WTC11 (cell line): ENCODE results near the gene FOXD1. TPM values are rescaled to one million over a fixed set of nuclear protein-coding genes. Genes with fewer than 3 reads are reported as not detected.

Source experiments
- ATAC-seq: fragments of 200-7000 bp; cut with Tn5 transposase; 2 replicates; pipeline ENCODE4 v1.10.0; 2021; ENCODE audit warnings: mild to moderate bottlenecking, moderate library complexity
- CTCF ChIA-PET: fragments of 300-600 bp; sonication (Branson Sonifier 250); formaldehyde crosslinking; loops from one replicate; lab custom pipeline; 2021; ENCODE audit warnings: antibody characterized with exemption; lab: Charles Lee
- POLR2A ChIA-PET: fragments of 350-600 bp; sonication (Branson Sonifier 250); formaldehyde crosslinking; loops from one replicate; lab custom pipeline; 2021; ENCODE audit warnings: antibody characterized with exemption; lab: Charles Lee
- DNase-seq: peaks from one replicate; pipeline ENCODE4 v3.0.0; 2021; ENCODE audit warnings: low spot score
- H3K27ac Mint-ChIP-seq: 2 replicates; pipeline ENCODE4 v1.8.0; 2021; ENCODE audit warnings: mixed read lengths
- H3K27me3 Mint-ChIP-seq: 2 replicates; pipeline ENCODE4 v1.8.0; 2021; ENCODE audit warnings: low read depth, mild to moderate bottlenecking, moderate library complexity, mixed read lengths
- H3K36me3 Mint-ChIP-seq: 2 replicates; pipeline ENCODE4 v1.8.0; 2021; ENCODE audit warnings: mixed read lengths
- H3K4me1 Mint-ChIP-seq: 2 replicates; pipeline ENCODE4 v1.8.0; 2022; ENCODE audit warnings: mixed read lengths
- H3K4me3 Mint-ChIP-seq: 2 replicates; pipeline ENCODE4 v1.8.0; 2021; ENCODE audit warnings: mild to moderate bottlenecking, moderate library complexity, mixed read lengths
- H3K9me3 Mint-ChIP-seq: 2 replicates; pipeline ENCODE4 v1.8.0; 2021; ENCODE audit warnings: mixed read lengths
- CDX4 ChIP-seq: fragments of 250-450 bp; sonication (Bioruptor Pico); IDR thresholded peaks from 2 replicates; pipeline ENCODE4 v1.9.0; 2021; ENCODE audit warnings: moderate library complexity, mild to moderate bottlenecking, inconsistent platforms, borderline replicate concordance
- CREM ChIP-seq: sonication (generic); formaldehyde crosslinking; IDR thresholded peaks from 2 replicates; pipeline ENCODE4 v1.8.1; 2022; ENCODE audit warnings: mild to moderate bottlenecking, missing genetic modification reagents, moderate library complexity
- FOXJ3 ChIP-seq: sonication (generic); formaldehyde crosslinking; IDR thresholded peaks from 2 replicates; pipeline ENCODE4 v1.9.0; 2021; ENCODE audit warnings: missing genetic modification reagents, mild to moderate bottlenecking, borderline replicate concordance
- GABPB1 ChIP-seq: sonication (generic); formaldehyde crosslinking; IDR thresholded peaks from 2 replicates; pipeline ENCODE4 v1.8.1; 2023; ENCODE audit warnings: mild to moderate bottlenecking, missing genetic modification reagents
- GTF2I ChIP-seq: fragments of 250-450 bp; sonication (Bioruptor Pico); conservative IDR thresholded peaks from 2 replicates; pipeline ENCODE4 v1.4.0; 2021; ENCODE audit warnings: mild to moderate bottlenecking
- MYBL2 ChIP-seq: sonication (generic); formaldehyde crosslinking; IDR thresholded peaks from 2 replicates; pipeline ENCODE4 v1.8.1; 2023; ENCODE audit warnings: mild to moderate bottlenecking, moderate library complexity, missing genetic modification reagents
- NFATC4 ChIP-seq: fragments of 250-450 bp; sonication (Bioruptor Pico); IDR thresholded peaks from 2 replicates; pipeline ENCODE4 v1.9.0; 2021; ENCODE audit warnings: mild to moderate bottlenecking
- PRRX2 ChIP-seq: fragments of 250-450 bp; sonication (Bioruptor Pico); IDR thresholded peaks from 2 replicates; pipeline ENCODE4 v1.8.0; 2021; ENCODE audit warnings: mild to moderate bottlenecking
- RELA ChIP-seq: sonication (generic); formaldehyde crosslinking; IDR thresholded peaks from 2 replicates; pipeline ENCODE4 v1.8.1; 2022; ENCODE audit warnings: missing genetic modification reagents, mild to moderate bottlenecking, borderline replicate concordance
- RORB ChIP-seq: fragments of 250-450 bp; sonication (Bioruptor Pico); IDR thresholded peaks from 2 replicates; pipeline ENCODE4 v1.9.0; 2021; ENCODE audit warnings: mild to moderate bottlenecking
- USF2 ChIP-seq: sonication (generic); formaldehyde crosslinking; IDR thresholded peaks from 2 replicates; pipeline ENCODE4 v1.8.1; 2023; ENCODE audit warnings: mild to moderate bottlenecking, missing genetic modification reagents, moderate library complexity
- ZBTB43 ChIP-seq: sonication (generic); formaldehyde crosslinking; IDR thresholded peaks from 2 replicates; pipeline ENCODE4 v1.8.1; 2023; ENCODE audit warnings: mild to moderate bottlenecking, missing genetic modification reagents
- ZMAT4 ChIP-seq: fragments of 250-450 bp; sonication (Bioruptor Pico); IDR thresholded peaks from 2 replicates; pipeline ENCODE4 v1.9.0; 2021; ENCODE audit warnings: mild to moderate bottlenecking
- ZNF121 ChIP-seq: sonication (generic); formaldehyde crosslinking; IDR thresholded peaks from 2 replicates; pipeline ENCODE4 v1.8.0; 2023; ENCODE audit warnings: missing genetic modification reagents
- ZNF232 ChIP-seq: sonication (generic); formaldehyde crosslinking; IDR thresholded peaks from 2 replicates; pipeline ENCODE4 v1.8.0; 2022; ENCODE audit warnings: mild to moderate bottlenecking, missing genetic modification reagents
- ZNF263 ChIP-seq: sonication (generic); formaldehyde crosslinking; IDR thresholded peaks from 2 replicates; pipeline ENCODE4 v1.8.1; 2022; ENCODE audit warnings: low read depth, mild to moderate bottlenecking, moderate library complexity, missing genetic modification reagents
- ZNF317 ChIP-seq: sonication (generic); formaldehyde crosslinking; IDR thresholded peaks from 2 replicates; pipeline ENCODE4 v1.8.1; 2023; ENCODE audit warnings: low read depth, mild to moderate bottlenecking, moderate library complexity, missing genetic modification reagents, borderline replicate concordance
- ZNF423 ChIP-seq: fragments of 250-450 bp; sonication (Bioruptor Pico); IDR thresholded peaks from 2 replicates; pipeline ENCODE4 v2.1.2; 2022; ENCODE audit warnings: mild to moderate bottlenecking, moderate library complexity
- total RNA-seq: library from RNA; stranded (reverse); gene quantifications from 3 replicates; pipeline ENCODE4 v1.2.3, GENCODE V29; 2021
- TF ChIP-seq, protein P1 (sequence below): sonication (generic); formaldehyde crosslinking; IDR thresholded peaks from 2 replicates; pipeline ENCODE4 v1.8.1; 2022; ENCODE audit warnings: low read depth, mild to moderate bottlenecking, moderate library complexity, missing genetic modification reagents, borderline replicate concordance
- TF ChIP-seq, protein P2 (sequence below): sonication (generic); formaldehyde crosslinking; IDR thresholded peaks from 2 replicates; pipeline ENCODE4 v1.8.1; 2022; ENCODE audit warnings: mild to moderate bottlenecking, moderate library complexity, missing genetic modification reagents
- TF ChIP-seq, protein P3 (sequence below): fragments of 250-450 bp; sonication (Bioruptor Pico); IDR thresholded peaks from 2 replicates; pipeline ENCODE4 v2.1.2; 2022; ENCODE audit warnings: mild to moderate bottlenecking, moderate library complexity

The FOXD1 gene
- total RNA-seq, 1 experiment from 2014 or later = 10.3 TPM

- TF ChIP-seq CREM (CRISPR knock-in tag) (no peak), ZBTB43 (CRISPR knock-in tag) (no peak)
Observed at GRCh38 chr5:73480500-73480899, 31.9 kb upstream of the FOXD1 start (continued).

DNA sequence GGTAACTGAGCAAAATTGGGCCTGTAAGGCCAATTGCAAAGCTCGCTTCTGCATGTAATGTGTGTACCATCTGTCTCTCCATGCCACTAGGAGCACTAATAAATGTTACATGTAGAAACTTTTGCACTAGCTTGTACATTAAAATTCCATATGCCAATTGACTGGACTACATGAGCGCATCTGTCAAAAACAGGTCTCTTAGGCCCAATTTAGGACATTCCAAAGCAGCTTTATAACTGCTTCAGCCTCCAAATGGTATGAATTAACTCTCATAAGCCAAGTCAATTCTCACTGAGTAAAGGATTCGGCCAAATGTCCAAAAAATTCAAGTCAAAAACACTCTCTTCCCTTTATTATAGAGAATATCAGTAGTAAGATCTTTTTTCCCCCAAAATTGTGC, 23.5 kb upstream of the FOXD1 start:
- no peak for DNase-seq
- no peak overlapping the region for H3K27ac Mint-ChIP-seq
- POLR2A ChIA-PET = no interaction called here

DNA sequence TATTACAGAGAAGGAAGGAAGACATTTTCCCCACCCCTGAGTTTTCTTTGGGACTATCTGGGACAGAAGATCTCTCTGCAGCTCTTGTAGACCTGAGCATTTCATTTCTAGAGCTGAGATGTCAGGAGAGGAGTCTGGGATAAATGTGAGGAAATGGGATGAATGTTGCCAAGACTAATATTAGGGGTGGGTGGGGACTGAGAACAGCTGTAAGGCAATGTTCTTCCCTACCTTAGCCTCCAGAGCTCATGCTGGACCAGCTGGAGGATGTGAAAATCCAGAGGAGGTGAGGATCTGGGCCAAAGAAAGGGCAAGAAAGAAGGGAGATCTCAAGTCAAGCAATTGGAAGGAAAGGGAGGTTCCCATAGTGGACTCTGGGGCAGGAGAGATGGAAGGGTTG, 23.1 kb upstream of the FOXD1 start:
- ChIA-PET POLR2A (no interaction called here), CTCF (interaction anchor here (1.1 kb wide), 1 partner anchor 20 kb away, joined by 4 read pairs; no protein-coding TSS in a partner anchor)
- no peak overlapping the region for H3K4me3 Mint-ChIP-seq
- ATAC-seq = no peak
- peaks cover 6% of the 10 kb centered on the region; the same call in 1 of the 2 replicates for H3K4me1 Mint-ChIP-seq
- peaks cover 13% of the 10 kb centered on the region for H3K9me3 Mint-ChIP-seq
- H3K27me3 Mint-ChIP-seq = no peaks in the 10 kb centered on the region
- no peak for DNase-seq
- H3K36me3 Mint-ChIP-seq = peaks cover 2% of the 10 kb centered on the region; the same call in 1 of the 2 replicates
- TF ChIP-seq GABPB1 (CRISPR knock-in tag) (no peak), NFATC4 (CRISPR knock-in tag) (no peak), PRRX2 (no peak), CDX4 (CRISPR knock-in tag) (no peak), ZNF317 (CRISPR knock-in tag) (no peak), RORB (CRISPR knock-in tag) (no peak), MYBL2 (CRISPR knock-in tag) (no peak), ZNF121 (no peak), RELA (CRISPR knock-in tag) (no peak), ZMAT4 (CRISPR knock-in tag) (no peak), ZNF263 (CRISPR knock-in tag) (no peak)
- TF ChIP-seq, protein P1, sequence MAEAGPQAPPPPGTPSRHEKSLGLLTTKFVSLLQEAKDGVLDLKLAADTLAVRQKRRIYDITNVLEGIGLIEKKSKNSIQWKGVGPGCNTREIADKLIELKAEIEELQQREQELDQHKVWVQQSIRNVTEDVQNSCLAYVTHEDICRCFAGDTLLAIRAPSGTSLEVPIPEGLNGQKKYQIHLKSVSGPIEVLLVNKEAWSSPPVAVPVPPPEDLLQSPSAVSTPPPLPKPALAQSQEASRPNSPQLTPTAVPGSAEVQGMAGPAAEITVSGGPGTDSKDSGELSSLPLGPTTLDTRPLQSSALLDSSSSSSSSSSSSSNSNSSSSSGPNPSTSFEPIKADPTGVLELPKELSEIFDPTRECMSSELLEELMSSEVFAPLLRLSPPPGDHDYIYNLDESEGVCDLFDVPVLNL = no peak
- TF ChIP-seq, all 79 proteins: peak for 0
- H3K27ac Mint-ChIP-seq = no peak overlapping the region

More for the DNA sequence above, 23.5 kb upstream of the FOXD1 start:
- Mint-ChIP-seq H3K9me3 (peaks cover 9% of the 10 kb centered on the region), H3K4me1 (0 out of 2 replicates have a peak, but pooled peaks cover 2% of the 10 kb centered on the region), H3K27me3 (no peaks in the 10 kb centered on the region), H3K36me3 (0 out of 2 replicates have a peak, but pooled peaks cover 2% of the 10 kb centered on the region), H3K4me3 (no peak overlapping the region)
- TF ChIP-seq USF2 (CRISPR knock-in tag) (no peak), RORB (CRISPR knock-in tag) (no peak), ZNF423 (CRISPR knock-in tag) (no peak), FOXJ3 (CRISPR knock-in tag) (no peak), GTF2I (no peak), ZNF232 (CRISPR knock-in tag) (no peak)
- TF ChIP-seq, protein P2, sequence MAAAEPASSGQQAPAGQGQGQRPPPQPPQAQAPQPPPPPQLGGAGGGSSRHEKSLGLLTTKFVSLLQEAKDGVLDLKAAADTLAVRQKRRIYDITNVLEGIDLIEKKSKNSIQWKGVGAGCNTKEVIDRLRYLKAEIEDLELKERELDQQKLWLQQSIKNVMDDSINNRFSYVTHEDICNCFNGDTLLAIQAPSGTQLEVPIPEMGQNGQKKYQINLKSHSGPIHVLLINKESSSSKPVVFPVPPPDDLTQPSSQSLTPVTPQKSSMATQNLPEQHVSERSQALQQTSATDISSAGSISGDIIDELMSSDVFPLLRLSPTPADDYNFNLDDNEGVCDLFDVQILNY (CRISPR knock-in tag) = no peak
- TF ChIP-seq, protein P3, sequence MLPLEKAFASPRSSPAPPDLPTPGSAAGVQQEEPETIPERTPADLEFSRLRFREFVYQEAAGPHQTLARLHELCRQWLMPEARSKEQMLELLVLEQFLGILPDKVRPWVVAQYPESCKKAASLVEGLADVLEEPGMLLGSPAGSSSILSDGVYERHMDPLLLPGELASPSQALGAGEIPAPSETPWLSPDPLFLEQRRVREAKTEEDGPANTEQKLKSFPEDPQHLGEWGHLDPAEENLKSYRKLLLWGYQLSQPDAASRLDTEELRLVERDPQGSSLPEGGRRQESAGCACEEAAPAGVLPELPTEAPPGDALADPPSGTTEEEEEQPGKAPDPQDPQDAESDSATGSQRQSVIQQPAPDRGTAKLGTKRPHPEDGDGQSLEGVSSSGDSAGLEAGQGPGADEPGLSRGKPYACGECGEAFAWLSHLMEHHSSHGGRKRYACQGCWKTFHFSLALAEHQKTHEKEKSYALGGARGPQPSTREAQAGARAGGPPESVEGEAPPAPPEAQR (CRISPR knock-in tag) = no peak
- CTCF ChIA-PET = interaction anchor here (1.1 kb wide), 1 partner anchor 21 kb away, joined by 4 read pairs; no protein-coding TSS in a partner anchor
- no peak for ATAC-seq
